GM20431 (cell line): ENCODE measurements around the gene SRRM1.

Source experiments
- in situ Hi-C: fragments of 300-500 bp; cut with MseI, MboI; formaldehyde crosslinking; loops from one replicate; pipeline ENCODE4 v1.15.0; 2020; ENCODE audit warnings: low sequenced_read_pairs; ENCODE audit not compliant: unreplicated experiment

Gene SRRM1, protein sequence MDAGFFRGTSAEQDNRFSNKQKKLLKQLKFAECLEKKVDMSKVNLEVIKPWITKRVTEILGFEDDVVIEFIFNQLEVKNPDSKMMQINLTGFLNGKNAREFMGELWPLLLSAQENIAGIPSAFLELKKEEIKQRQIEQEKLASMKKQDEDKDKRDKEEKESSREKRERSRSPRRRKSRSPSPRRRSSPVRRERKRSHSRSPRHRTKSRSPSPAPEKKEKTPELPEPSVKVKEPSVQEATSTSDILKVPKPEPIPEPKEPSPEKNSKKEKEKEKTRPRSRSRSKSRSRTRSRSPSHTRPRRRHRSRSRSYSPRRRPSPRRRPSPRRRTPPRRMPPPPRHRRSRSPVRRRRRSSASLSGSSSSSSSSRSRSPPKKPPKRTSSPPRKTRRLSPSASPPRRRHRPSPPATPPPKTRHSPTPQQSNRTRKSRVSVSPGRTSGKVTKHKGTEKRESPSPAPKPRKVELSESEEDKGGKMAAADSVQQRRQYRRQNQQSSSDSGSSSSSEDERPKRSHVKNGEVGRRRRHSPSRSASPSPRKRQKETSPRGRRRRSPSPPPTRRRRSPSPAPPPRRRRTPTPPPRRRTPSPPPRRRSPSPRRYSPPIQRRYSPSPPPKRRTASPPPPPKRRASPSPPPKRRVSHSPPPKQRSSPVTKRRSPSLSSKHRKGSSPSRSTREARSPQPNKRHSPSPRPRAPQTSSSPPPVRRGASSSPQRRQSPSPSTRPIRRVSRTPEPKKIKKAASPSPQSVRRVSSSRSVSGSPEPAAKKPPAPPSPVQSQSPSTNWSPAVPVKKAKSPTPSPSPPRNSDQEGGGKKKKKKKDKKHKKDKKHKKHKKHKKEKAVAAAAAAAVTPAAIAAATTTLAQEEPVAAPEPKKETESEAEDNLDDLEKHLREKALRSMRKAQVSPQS

DNA sequence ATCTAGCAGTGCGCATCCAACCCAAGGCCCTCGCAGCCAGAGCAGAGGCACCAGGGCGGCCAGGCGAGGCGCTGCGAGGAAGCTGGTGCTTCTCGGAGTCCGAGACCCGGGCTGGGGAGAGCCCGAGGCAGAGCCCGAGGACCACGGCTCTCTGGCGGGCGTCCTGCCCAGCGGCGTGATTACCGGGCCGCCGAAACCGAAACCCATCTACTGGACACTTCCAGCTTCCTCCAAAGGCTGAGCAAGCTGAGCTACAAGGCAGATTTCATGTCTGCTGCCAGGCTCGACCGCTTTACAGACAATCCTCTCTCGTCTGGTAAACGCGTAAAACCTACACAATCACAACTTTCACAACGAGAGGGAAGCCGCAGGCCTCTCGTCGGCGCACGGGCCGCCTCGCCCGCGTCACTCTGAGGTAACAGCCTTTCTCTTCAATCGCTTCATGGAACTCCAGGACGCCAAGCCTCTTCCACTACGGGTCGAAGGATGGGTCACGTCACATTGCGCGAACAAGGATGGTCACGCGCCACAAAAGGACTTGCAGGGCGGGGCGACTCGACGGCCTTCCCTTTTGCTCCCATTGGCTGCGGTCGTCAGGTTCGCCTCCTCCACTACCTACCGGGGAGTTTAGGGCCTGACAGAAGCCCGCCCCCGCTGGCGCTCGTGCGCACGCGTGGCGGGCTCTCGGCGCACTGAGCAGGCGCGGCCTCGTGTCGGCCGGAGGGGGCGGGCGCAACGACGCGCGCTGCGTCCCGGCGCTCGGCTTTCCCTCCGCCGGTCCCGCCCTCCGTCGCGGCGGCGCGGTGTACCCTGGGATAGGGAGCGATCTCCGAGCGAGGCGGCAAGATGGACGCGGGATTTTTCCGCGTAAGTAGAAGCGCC is at the start of gene SRRM1:
Gene SRRM1 (plus strand): TSS at position 822 of the 882 bp plus-strand sequence. CDS start 25 bp downstream, at position 847.
- in situ Hi-C loops, result no loop called here

DNA sequence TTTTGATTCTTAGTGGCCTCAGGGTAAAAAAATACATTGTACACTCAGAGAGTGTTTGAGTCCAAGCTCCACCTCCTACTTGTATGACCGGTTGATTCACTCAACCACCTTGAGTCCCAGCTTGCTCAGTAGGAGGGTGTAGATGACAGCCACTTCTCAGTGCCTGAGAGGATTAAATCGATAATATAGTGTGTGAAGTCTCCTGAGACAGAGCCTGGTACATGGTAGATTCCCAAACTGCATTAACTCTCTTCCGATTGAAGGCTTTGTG is 48.8 kb upstream of the SRRM1 start:
- in situ Hi-C loops, result loop anchor here (25.0 kb wide), 2 partner anchors 182 to 407 kb away; partner anchors contain the start of genes IFNLR1, NIPAL3 and STPG1

DNA sequence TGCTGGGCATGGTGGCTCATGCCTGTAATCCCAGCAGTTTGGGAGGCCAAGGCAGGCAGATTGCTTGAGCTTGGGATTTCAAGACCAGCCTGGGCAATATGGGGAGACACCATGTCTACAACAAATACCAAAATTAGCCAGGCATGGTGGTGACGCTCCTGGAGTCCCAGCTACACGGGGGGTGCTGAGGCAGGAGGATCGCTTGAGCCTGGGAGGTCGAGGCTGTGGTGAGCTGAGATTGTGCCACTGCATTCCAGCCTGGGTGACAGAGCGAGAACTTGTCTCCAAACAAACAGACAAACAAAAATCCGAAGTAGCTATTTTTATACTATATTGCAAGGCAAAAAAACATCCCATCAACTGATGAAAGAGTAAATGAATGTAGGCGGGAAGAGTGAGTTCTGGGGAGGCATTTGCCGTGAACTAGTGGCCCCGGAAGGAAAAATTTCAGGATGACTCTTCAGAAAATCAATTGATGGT is 46.7 kb upstream of the SRRM1 start:
- in situ Hi-C loops, result loop anchor here (25.0 kb wide), 2 partner anchors 184 to 409 kb away; partner anchors contain the start of genes IFNLR1, NIPAL3 and STPG1

DNA sequence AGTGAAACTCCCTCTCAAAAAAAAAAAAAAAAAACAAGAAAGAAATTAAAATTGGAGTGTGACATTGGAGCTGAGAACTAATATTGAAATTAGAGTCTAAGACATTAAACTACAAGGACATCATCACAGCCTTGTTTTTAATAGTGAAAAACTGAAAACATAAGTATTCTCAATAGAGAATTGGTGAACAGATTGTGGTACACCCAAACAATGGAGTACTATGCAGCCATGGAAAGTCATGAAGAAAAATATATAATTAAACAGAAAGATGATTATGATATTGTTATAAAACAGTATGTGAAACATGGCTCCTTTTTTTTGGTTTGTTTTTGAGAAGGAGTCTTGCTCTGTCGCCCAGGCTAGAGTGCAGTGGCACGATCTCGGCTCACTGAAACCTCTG is 43.8 kb upstream of the SRRM1 start:
- in situ Hi-C loops, result loop anchor here (25.0 kb wide), 2 partner anchors 187 to 412 kb away; partner anchors contain the start of genes IFNLR1, NIPAL3 and STPG1

DNA sequence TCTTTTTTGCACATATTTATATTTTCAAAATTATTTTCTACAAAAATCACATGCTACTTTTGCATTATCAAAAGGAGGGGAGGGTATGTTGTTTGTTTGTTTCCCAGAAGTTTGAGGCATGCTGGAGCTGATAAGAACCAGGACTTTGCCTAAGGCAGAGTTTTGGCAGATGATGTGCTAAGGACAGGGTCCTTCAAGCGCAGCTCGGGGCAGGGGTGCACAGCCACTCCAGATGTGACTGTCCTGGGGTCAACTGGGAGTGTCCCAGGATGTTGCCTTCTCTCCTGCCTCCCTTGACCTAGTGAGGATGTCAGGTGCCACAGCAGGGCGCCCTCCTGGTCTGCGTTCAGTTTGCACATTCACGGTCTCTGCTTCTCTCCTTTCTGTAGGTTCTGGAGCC is 42.6 kb upstream of the SRRM1 start:
- in situ Hi-C loops, result no loop called here

DNA sequence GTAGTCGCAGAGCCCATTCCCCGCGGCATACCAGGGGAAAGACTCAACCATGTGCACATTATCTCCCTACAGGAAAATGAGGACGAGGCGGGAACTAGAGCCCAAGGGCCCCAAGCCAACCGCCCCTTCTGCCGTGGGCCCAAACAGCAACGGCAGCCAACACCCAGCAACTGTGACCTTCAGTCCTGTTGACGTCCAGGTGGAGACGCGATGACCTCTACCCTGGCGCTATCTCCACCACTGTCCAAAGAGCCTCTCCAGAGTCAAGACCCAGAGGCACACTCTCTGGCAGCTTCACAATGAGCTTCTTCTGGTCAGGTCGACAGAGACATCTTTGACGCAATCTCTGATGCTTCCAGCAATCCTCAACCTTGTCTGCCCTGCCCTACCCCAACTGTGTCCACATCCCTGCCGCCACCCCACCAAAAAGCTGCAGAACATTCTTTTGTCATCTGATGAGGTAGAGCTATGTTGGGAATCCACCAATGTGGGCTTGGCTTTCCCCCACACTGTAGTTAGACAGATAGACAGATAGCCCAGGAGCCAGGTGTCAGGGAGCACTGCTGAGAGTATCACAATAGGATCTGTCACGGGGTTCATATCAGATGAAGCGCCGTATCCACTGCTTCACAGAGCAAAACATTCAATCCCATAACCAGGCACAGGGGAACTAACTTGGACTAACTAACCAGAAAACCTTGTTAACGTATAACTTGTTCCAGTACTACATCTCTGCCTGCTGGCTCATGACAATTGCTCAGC is 37.4 kb upstream of the SRRM1 start:
- in situ Hi-C loops, result no loop called here

DNA sequence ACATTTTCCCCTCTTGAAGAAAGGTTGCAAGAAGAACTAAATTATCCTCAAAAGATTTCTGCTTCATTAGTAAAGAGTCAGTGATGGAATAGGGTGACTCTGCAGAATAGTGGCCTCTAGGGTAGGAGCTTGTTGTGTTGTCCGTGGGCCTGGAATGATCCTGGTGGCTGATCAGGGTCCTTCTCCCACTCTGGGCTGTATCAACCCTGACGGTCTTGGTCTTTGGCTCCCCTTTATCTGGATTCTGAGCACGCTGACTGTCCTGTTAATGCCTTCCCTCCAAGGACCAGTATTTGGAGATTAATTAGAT is 36.9 kb upstream of the SRRM1 start:
- in situ Hi-C loops, result no loop called here

DNA sequence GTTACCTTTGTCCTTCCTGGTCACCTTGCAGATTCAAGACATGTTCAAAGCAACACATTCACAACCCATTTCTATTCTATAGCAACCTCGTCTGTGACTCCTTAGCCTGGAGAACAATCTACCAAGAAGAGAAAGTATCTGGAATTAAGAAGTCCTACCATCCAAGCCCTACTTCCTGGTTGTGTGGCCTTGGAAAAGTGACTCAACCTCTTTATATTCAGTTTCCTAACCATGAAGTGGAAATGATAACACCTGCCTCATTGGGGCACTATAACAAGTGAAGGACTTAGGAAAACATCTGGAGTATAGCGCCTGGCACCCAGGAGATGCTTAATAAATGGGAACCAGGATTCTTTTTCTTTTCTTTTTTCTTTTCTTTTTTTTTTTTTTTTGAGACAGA is 36.5 kb upstream of the SRRM1 start:
- in situ Hi-C loops, result no loop called here

DNA sequence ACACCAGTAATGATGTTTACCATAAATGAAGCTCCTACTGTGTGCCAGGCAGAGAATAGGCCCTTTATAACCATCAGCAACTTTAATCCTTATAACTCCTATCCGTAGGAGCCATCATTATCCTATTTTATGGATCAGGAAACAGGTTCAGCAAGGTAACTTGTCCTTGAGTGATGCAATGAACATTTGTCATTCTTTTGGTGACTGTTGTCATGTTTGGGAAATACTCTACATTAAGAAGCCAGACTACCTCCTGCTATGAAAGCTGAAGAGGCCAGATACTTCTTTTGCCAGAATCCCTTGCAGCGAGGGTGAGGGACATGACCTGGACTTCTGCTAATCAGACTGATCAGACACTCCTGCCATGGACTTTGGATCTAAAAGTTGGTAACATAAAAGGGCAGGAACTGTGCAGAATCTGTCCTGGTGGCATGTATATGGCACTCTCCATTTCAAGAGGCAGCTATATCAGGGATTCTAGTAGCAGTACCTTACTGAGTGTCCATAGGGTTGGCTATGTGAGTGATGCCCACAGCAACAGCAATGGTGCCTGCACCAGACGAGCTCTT is 33.1 kb upstream of the SRRM1 start:
- in situ Hi-C loops, result no loop called here

DNA sequence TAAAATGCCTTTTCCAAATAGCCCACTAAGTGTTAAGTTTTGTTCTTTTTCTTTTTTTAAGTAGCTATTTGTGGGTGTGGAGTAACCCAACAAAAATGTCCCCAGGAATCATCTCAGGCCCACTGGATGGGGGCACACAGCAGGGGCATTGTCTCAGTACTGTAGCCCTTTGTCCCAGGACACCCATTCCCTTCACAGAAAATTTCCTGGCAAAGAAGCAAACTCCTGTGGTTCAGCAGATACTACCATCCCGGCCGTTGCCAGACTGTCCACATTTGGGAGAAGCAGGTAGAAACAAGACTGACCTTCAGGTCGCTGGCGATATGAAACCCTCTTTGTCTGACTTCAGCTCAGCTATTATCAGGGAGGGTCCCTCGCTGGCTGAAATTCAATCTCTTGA is 23.7 kb upstream of the SRRM1 start:
- in situ Hi-C loops, result no loop called here

DNA sequence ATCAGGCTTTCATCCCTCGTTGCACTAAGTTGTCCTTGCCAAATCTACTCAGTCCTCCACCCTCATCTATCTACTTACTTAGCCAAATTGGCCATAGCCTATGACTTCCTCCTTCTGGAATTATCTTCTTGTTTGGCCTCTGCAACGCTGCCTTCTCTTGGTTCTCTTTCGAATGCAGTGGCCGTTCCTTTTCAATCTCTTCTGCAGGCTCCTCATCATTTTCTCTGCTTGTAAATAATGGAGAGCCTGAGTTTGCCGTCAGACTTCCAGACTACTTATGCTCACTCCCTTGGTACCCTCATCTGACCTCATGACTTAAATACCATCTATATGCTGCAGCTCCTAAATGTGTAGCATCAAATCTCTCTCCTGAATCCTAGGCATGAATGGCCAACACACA is 22.4 kb upstream of the SRRM1 start:
- in situ Hi-C loops, result no loop called here

DNA sequence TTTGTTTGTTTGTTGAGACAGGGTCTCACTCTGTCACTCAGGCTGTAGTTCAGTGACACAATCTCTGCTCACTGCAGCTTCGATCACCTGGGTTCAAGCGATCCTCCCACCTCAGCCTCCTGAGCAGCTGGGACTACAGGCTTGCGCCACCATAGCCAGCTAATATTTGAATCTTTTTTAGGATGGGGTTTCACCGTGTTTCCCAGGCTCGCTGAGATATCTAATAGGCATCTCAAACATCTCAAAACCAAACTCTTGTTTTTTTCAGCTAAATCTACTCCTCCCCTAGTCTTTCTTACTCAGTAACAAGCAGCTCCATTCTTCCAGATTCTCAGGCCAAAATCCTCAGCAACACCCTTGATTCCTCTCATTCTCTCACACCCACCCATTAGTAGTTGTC is 22.0 kb upstream of the SRRM1 start:
- in situ Hi-C loops, result no loop called here

DNA sequence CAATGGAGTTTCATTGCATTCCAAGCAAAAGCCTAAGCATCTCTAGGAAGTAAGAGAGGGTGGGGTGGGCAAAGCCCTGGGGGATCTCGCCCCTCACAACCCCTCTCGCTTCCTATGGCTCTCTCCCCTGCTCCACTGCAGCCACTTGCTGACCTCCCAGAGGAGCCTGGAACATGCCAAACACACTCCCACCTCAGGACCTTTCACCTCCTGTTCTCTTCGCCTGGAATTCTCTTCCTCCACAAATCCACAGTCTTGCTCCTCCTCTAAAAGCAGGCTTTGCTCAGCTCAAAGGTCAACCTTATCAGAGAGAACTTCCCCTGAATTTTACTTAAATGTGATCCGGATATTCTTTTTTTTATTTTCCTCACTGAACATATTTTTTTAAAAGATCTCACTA is 20.9 kb upstream of the SRRM1 start:
- in situ Hi-C loops, result no loop called here

DNA sequence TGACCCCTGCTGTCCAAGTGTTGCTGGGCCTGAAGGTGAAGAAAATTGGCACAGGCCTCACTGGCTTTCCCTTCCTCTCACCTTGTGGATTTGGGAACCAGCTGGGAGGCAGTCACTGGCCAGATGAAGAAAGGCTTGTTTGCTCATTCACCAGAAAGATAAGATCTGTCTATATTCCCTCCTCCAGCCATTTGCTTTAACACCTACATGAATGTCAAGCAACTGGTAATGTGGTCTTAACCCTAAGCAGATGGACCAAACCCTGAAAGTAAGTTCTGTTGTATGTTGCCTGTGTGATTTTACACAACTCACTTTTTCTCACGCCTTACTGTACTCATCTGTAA is 10.3 kb upstream of the SRRM1 start:
- in situ Hi-C loops, result no loop called here

DNA sequence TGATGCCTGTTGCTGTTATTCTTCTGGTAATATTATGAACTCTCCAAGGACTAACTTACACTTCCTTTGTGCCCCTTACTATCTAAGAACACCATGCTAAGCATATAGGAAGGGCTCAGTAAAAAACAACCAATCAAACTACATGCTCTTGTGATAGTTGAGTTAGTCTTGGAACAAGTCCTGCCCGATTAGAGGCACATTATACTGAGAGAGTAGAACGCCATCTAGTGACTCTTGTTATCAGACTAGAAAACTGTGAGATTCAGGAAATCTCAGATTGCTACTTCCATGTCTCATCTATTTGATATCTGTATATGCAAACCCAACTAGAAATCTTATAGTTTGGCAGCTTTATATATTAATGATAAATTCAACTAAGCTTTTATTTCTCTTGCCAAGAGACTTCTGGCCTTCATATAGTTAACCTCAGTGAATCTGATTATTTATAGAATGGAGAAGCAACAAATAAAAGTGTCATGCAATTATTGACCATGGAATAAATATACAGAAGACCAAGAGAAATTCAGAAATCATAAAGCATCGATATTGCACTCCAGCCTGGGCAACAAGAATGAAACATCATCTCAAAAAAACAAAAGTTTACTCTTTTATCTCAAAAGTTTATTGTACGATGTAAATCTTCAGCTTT is 7.8 kb upstream of the SRRM1 start:
- in situ Hi-C loops, result no loop called here

DNA sequence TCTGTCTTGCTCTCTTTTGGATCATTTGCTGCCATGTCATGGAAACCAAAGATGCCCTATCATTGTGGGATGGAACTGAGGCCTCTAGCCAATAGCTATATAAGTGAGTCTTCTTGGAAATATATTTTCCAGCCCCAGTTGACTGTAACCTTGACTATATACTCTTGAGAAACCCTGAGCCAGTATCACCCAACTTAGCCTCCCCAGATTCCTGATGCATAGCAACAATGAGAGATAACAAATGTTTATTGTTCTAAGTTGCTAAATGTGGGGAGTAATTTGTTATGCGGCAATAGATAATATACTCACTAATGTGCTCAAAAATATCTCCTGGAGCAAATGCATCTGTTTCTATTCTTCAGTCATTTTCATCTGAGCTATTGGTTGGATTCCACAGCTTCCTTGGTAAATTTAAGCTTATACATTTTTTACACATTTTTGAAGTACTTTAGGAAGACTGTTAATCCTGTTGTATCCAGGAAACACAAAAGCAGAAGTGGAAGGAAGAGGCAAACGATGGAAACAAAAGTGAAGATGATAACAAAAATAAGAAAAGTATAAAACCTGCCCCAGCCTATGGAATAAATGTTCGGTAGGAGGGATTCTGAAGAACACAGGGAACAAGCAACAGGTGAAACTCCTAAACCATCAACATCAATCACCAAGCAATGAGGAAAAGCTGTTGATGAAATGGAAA is 6.3 kb upstream of the SRRM1 start:
- in situ Hi-C loops, result no loop called here

DNA sequence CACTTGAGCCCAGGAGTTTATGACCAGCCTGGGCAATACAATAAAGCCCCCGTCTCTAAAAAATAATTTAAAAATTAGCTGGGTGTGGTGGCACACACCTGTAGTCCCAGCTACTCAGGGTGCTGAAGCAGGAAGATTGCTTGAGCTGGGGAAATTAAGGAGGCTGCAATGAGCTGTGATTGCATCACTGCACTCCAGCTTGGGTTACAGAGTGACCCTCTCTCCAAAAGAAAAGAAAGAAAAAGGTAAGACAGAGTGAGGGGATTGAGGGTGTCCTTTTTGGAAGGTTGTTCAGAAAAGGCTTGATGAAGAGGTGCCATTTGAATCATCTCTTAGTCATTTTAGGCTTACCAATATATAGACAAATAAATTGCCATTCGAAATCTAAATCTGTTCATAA is 4.0 kb upstream of the SRRM1 start:
- in situ Hi-C loops, result no loop called here

DNA sequence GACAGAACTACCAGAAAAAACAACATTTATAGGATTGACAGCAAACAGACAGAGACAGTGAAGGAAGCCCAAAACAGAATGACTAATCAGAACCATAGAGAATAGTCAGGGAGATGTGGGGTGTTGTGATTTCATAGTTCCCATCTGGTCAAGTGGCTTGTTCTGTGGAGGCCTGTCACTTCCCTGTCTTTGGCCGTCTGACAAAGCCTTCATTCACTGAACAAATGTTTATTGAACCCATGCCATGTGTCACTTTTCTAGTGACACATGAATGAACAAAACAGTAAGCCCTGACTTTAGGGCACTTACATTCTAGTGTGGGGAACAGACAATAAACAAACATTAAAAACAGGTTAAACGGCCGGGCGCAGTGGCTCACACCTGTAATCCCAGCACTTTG is 3.2 kb upstream of the SRRM1 start:
- in situ Hi-C loops, result no loop called here
